Activated naive CD8-positive, alpha-beta T cell treated with anti-CD3 and anti-CD28 coated beads, Interleukin-2, amount 50 U/mL, for 16 hours (primary cell): ENCODE measurements around the gene PHF8.

Experiments used
- DNase-seq: peaks from one replicate; pipeline ENCODE4 v3.0.0-alpha.2; 2020; ENCODE audit warnings: low read depth, low spot score

The PHF8 gene

DNA sequence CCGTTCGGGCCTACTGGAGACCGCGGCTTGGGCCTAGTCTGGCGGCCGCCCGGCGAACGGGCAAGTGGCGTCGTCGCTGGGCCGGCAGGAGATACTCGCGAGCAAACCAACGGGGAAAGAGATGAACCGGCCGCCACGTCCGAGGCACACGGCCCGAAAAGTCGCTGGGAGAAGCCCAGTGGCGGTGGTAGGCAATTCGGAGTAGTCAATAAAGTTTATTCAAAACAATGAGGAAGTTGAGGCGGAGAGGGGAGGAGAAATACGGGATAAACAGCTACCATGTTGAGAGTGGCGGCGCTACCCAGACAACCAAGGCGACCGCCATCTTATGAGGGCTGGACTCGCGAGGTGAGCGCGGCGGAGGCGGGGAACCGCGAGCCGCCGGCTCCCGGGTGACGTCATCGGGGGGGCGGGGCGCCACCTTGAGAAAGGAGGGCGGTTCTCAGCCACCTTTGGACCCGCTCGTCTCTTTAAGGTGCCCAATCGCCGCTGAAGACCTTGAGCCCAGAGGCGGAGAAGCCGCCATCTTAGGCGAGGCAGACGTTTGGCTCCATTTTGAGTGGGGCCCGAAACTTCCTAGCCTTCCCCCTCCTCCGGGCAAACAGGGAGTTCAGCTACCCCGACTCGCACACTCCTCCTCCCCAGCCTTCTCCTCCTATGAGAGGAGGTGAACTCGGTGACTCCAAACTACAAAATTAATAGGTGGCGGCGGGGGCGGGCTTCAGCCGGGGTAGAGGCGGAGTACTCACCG, at the start of gene PHF8:
Gene PHF8 (minus strand): TSS at position 348 of the 751 bp plus-strand sequence. CDS start 1,745 bp downstream, outside the sequence.
- peak; percentile 81 for DNase-seq

DNA sequence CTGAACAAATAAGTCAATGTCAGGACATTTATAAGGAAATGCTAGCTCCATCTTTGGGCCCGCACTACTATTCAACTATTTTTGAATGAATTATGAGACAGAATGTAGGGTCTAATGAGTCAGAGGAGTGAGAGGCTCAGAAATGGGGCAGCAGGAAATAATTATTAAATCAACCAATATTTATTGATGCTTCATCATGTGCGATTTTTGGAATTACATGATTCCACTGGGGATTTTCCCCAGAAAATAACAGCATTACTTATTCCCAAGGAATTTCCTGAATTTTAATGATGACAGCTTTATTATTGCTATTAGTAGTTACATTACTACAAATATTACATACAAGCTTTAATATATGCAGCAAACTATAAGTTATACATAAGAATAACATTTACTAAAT, 49.3 kb upstream of the PHF8 start:
- DNase-seq: no peak

DNA sequence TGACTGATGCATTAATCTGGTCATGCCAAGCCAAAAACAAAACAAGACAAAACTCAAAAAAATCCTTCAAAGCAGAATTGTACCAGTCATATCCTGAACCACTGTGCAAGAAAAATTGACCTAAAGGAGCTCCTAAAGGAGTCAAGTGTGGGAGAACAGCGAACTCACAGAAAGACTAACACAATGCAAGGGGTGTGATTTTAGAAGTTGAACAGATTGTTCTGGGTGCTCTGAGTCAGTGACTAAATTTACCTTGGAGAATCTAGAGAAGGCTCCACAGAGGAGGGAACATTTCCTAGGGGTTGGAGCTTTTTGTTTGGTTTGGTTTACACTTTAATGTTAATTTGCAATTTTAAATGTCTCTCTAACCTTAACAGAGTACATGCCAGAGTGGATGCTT, 48.9 kb upstream of the PHF8 start:
- DNase-seq: no peak

DNA sequence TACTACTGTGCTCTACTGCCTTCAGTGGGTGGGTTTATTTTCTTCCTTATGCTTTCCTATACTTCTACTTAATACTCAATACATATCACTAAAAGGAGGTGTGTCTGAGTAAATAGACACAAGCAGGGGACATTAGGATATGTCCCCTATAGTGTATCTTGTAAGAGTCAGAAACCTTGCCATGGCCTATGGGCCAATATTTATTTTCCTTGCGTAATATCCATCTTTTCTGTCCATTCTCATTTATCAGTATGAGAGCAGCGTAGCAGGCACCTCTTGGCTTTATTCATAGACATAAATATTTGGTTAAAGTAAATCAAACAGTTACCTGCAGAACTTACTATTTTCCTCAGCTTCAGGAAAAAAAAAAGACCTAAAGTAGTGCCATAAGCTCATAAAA, 46.6 kb upstream of the PHF8 start:
- DNase-seq: no peak

DNA sequence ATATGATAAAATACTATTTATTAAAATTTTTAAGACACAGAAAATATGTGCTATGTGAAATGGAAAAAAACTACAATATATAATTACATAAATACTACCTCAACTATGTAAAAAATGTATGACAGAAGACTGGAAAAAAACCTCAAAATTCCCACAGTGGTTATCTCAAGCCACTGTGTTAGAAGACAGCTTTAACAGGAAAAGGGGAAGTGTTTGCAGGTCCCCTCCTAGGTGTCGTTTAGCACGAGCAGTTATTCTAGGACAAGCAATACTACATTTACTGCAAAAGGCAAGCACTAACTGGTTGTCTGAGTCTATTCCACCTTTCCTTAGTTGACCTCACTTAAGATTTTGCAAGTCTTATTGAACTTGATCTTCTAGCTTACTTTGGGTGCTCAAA, 44.9 kb upstream of the PHF8 start:
- no peak for DNase-seq

DNA sequence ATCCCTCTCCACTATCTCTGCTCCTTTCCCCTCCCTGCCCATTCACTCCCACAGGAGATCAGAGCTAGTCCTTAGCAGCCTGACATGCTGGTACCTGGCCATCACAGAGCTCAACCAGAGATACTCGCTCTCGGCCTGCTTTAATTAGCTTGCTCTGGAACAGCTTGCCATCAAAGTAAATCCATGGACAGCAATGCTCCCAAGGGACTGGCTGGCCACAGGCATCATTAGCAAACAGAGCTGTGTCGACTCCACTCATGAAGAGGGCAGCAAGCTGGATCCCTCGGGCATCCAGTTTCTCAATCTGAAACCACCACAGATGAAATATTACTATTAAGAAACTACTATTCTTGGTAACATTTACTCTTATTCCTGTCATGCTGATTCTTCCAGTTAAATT, 43.4 kb upstream of the PHF8 start:
- DNase-seq: no peak

DNA sequence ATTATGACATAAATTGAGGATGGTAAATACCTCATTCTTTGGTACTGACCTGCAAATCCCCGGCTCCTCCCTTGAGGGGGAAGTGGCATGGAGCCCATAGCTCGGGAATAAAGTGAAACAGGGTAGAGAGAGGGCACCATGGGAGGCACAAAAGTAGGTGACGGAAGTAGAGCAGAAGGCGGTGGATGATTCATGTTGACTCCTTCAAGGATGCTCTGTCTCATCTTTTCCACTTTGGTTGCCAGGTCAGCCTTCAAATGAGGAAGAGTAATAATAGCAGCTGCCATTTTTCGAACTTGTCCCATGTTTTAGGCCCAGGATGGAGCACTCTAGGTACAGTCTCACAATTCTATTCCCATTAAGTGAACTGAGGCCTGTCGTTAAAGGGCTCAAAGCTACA, 41.4 kb upstream of the PHF8 start:
- DNase-seq: no peak

DNA sequence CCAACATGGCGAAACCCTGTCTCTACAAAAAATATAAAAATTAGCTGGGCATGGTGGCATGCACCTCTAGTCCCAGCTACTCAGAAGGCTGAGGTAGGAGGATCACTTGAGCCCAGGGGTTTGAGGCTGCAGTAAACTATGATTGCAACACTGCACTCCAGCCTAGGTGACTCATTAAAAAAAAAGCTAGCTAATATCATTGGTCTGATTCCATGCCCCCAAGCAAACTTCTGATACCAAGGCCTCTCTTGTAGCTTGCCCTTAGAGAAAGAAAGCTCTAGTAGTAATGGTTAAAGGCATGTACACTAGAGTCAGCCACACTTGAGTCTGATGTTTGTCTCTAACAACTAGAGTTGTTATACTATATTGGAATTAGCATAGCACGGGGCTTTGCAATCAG, 32.6 kb upstream of the PHF8 start:
- no peak for DNase-seq

DNA sequence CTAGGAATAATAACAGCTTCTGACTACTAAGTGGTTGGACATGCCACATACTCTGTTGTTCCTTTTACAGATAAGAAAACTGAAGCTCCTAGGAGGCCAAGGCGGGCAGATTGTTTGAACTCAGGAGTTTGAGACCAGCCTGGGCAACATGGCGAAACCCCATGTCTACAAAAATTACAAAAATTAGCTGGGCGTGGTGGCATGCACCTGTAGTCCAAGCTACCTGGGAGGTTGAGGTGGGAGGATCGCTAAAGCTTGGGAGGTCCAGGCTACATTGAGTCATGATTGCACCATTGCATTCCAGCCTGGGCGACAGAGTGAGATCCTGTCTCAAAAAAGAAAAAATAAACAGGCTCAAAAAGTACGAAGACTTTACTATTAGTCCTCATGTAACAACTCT, 30.6 kb upstream of the PHF8 start:
- no peak for DNase-seq

DNA sequence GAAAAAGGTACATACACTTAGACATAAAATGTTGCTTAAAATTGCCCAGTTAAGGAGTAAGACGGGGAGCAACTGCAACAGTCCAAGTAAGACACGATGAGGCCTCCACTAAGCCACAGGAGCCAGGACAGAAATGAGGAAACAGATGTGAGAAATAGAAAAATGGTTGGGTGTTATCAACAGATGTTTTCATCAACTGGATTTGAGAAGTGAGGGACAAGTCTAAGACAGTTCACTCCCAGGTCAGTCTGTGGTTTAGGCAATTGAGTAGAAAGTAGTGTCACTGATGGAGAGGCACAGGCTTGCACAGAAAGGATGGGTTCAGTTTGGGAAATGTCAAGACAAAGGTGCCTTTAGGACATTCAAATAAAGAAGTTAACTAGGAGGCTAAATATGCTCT, 23.5 kb upstream of the PHF8 start:
- DNase-seq: no peak

DNA sequence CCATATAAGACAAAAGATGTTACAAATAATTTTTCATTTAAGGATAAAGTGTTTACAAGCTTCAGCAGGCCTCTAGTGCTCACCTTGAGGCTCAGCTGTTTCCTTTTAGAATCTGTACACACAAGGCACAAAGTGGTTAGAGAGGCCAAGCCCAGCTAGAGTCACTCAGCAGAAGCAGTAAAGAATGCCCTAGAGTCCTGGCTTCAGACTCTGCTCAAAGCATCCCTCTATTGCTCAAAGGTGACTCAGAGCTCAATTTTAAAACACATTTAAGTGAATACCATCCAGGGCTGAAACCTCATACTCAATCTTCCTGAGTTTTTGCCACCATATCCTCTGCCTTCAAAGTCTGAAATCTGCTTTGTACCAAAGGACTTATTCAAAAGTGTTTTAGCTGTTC, 22.6 kb upstream of the PHF8 start:
- no peak for DNase-seq

DNA sequence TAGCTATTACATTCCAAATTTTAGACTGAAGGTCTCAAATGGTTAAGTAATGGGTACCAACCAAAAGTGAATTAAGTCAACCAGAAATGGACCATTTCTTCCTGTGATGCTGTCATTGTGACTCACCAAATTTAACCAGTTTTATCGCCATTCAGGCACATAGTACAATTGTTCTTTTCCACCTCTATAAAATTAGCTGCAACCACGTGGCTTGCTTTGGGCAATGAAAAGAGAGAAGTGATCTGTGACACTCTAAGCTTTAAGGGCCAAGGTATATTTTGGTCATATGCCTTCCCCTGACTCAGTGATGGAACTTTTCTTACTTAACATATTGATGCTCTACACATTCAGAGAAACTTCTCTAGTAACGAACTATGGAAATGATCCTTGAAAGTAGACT, 20.3 kb upstream of the PHF8 start:
- DNase-seq: no peak

DNA sequence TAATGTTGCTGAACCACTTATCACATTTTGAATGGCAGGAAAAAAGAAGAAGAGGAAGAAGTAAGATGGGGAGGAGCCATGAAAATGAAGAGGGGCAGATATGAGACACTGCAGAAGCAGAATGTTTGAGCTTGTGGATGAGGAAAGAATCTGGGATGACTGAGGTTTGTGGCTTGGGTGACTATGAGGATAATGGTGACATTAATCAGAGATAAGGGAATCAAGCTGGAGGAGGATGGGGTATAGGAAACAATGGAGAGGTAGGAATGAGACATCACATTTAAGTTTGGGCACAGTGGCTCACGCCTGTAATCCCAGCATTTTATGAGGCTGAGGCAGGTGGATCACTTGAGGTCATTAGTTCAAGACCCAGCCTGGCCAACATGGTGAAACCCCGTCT, 19.1 kb upstream of the PHF8 start:
- DNase-seq: no peak

DNA sequence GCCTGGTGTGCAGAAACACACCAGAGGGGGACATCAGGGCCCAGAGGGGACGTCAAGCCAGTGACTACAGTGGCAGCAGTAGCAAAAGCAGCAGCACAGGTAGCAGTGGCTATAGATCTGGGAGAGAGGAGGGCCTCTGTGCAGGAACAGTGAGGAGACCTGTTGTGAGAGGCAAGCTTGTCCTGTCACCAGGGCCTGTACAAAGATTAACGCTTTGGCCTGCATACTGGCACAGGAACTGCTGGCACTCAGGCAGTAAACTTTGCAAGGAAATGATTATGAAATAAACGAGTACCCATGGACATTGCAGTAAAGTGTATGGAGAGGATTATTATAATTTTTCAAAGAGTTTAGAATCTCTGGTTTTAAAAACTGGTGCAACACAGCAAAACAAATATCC, 5.5 kb upstream of the PHF8 start:
- DNase-seq: no peak

DNA sequence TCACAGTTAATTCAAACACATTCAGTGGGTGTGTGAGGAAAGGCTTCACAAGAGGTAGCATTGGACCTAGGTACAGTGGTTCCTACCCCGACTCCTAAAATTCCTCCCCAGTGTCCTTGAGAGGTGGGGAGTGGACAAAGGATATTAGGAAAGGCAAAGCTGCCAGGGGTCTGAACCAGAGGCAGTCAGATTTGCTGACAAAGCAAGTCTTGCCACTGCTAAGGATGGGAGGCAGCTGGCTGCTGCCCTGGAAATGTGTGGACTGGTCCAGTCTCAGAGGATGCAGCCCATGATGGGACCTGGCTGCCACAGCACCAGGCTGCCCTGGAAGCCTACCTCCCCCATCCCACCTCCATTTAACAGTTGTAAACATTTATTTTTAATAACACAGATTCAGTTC, 4.1 kb upstream of the PHF8 start:
- no peak for DNase-seq

DNA sequence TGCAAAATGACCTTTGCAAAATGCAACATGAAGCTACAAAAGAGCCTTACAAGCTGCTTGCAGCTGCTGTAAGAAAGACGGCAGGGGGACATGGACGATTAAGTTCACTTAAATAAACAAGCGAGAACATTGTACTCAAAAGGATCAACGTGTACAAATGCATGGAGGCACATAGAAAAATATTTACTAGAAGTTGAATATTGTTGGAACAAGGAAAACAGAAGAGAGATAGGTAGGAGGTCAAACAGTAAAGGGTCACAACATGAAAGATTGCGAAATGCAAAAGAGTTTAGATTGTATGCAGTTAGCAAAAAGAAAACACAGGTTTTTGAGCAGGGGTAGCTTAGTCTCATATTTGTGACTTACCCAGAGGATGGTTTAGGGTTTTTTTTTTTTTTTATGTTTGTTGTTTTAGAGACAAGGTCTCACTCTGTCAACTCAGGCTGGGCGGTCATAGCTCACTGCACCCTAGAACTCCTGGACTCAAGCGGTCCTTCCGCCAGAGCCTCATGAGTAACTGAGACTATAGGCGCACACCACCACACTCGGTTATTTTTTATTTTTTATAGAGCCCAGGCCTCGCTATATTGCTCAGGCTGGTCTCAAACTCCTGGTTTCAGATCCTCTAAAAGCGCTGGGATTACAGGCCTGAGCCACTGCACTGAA, 1.4 kb upstream of the PHF8 start:
- no peak for DNase-seq

DNA sequence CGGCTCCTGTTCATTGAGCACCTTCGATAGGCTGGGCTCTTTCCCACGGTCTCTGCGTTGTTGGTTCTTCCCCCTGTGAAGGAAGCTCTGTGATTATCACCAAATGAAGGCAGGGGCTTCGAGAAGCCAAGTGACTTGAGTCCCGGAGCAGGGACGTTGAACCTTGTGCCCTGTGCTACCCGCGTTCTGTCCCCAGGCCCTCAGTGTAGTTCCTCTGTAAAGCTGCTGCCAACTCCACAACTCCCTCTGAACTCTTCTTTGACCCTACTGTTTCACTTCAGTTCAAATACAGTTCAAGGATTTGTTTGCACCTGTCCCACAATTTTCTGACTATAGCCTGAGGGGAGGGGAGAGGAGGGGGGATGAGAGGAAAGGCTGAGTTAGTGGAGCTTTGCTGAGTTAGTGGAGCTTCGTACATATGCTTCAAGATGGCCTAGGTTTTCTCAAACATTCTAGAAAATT, 635 bp upstream of the PHF8 start:
- no peak for DNase-seq

DNA sequence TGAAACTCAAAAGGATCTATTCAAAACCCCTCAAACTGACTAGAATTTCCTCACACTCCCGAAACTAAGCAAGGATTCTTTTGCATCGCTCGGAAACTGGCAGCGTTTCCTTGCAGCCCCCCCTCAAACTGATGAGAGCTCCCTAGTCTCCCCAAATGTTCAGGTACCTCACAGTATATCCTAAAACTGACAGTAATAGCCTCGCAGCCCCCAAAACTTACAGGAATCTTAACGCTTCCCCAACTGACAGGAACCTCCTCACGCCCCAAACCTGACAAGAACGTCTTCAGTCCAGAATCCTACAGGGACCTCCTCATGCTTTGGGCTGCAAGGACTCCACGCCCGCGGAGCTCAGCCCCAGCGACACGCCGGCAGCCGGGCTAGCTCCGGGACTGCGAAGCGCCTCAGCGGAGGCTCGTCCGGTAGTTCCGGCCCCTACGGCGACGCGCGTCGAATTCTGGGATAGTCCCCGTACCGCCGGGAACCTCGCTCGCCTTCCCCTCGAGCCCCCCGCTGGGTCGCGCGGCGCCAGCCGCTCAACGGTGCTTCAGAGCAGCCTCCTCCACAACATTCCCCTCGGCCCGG, 640 bp downstream of the PHF8 start:
- DNase-seq: no peak

DNA sequence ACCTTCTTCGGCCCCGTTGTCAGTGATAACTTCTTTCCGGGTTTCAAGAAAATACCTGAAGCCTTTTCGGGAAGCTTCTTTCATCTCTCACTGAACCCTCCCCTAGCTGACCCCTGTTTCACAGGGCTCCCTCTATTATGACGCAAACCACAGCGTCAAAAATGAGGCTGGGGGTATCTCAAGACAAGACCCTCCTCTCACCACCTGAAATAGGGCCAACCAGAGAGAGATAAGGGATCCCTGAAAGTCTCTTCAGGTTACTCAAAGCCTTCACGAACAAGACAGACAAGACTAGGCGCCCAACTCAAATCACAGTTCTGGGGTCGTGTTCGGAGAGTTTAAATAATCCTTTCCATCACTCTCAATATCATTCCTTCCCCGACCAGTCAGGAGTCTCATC, 1.2 kb downstream of the PHF8 start:
- DNase-seq: no peak

DNA sequence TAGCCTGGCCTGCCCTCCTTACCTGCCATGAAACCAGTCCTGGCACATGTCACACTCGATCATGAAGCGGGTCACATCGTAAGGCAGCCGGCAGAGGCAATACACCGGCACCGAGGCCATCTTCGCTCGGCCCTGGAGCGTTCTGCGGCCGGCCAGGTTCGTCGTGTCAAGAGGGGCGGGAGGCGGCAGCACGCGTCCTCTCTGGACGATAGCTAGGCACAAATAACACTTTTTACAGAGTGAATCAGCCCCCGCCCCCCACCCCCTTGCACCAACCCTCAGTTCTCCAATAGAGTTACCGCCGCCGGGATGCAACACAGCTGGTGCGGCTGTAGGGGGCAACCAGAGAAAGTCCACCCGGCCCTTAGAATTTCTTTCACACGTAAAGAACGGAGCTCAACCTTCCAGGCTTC, 1.7 kb downstream of the PHF8 start:
- no peak for DNase-seq

DNA sequence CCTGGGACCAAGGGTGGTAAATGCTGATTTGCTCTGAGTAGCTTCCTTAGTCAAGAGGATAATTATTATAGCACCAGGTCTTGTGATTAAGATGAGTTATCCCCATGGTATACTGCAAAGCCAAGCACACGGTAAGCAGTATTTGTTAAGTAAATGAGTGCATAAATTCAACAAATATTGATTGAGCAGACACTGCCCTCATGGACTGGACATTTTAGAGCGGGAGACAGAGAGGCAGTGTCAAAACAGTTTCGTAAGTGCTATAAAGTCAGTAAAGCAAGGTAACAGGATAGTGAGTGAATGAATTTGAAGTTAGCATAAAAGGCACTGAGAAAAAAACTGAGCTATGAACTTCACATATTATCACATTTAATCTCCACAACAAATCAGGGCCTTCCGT, 13.9 kb downstream of the PHF8 start:
- no peak for DNase-seq

DNA sequence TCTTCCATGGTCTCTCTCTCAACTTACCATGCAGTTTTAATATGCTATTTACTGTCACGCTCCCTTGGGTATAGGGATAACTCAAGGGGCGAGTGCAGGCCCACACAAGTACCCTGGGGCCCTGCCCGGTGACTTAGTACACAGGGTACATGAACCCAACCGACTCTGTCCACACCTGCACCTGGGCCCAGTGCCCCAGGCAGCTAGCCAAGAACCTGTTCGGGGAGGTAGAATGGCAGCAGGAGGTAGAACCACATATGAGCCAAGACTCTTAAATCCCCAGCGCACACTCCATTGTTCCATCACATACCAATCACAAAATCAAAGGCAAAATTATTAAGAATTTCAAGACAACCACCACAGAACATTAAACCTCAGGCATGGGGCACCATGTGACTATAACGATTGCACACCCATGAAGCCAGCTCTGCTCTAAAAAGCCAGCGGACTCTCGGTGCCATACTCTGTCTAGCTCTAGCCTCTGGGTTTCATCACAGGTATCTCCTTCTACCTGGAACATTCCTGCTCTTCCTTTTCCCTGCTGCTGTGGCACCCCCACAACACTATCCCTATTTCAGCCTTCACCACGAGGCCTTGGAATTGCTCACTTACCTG, 14.6 kb downstream of the PHF8 start:
- no peak for DNase-seq

DNA sequence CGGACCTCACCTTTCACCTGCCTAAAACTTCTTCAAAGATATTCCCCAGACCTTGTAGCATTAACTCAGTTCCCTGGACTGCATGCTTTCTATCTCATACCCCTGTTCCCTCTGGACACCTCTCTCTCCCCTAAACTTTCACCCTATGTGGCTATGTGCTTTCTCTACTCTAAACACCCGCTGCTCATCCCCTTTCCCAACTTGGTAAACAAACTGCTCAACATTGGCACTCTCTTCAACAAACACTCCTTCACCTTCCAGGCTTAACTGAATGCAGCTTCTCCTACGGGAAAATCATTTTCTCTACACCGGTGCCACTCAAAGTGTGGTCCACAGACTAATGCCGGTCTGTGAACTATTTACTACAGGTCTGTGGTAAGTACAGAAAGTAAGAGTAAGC, 19.9 kb downstream of the PHF8 start:
- DNase-seq: no peak
